ENCODE measurements around the gene SGTA.

SGTA gene

DNA sequence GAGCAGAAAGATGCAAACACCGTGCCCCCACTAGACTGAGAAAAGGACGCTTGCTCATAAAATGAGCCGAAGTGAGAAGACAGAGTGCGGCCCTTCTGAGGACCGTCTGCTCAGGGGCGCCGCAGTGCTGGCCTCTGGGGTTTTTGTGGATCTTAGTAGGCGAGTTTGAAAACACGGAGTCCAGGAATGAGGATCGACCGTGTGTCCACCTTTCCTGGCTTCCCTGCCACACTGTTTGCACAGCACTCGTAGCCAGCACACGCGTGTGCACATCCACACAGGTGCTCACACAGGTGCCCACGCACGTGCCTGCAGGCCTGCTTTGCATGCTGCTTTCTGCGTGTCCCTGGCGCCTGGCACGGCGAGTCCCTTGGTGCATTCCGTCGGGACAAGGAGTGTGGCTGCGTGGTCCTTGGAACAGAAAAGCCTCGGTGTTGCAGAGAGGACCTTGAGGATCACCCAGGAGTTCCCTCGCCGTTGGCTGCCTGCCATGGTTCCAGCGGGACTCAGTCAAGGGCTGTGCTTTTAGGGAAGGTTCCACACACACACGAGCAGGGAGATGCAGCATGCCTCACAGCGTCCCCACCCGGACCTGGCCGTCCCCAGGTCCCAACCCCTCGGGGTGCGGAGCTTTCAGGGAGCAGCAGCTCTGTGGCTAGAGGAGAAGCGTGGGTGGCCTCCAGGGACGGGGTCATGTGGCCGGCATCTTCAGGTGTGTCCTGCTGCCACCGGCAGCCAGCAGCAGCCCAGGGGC is 26.5 kb upstream of the SGTA start:
- DNase-seq (ENCODE audit: low read depth), result no peak

DNA sequence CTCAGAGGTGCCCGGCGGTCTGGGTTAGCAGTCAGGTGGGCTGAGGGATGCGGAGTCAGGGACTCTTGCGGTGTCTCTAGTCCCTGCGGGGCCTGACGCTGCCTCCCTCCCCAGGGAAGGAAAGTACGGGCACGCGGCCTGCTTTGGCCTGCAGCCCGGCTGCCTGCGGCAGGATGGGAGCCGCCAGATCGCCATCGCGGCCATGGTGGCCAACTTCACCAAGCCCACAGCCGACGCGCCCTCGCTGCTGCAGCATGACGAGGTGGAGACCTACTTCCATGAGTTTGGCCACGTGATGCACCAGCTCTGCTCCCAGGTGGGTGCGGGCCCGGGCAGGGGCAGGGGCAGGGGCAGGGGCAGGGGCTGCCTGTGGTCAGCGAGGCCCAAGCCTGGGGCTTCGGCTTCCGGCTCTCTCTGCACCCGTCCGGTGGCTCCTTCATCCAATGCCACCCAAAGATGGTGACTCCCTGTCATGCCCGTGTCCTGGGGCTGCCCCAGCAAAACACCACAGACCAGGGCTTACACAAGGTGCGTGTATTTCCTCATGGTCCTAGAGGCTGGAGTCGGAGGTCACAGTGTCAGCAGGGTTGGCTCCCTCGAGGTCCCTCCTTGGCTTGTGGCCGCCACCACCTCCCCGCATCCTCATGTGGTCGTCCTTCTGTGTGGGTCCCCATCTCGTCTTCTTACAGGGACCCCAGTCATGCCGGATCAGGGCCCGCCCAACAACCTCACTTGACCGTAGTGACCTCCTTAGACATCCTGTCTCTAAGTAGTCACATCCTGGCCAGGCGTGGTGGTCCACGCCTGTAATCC is 25.3 kb upstream of the SGTA start:
- DNase-seq (ENCODE audit: low read depth), result no peak

DNA sequence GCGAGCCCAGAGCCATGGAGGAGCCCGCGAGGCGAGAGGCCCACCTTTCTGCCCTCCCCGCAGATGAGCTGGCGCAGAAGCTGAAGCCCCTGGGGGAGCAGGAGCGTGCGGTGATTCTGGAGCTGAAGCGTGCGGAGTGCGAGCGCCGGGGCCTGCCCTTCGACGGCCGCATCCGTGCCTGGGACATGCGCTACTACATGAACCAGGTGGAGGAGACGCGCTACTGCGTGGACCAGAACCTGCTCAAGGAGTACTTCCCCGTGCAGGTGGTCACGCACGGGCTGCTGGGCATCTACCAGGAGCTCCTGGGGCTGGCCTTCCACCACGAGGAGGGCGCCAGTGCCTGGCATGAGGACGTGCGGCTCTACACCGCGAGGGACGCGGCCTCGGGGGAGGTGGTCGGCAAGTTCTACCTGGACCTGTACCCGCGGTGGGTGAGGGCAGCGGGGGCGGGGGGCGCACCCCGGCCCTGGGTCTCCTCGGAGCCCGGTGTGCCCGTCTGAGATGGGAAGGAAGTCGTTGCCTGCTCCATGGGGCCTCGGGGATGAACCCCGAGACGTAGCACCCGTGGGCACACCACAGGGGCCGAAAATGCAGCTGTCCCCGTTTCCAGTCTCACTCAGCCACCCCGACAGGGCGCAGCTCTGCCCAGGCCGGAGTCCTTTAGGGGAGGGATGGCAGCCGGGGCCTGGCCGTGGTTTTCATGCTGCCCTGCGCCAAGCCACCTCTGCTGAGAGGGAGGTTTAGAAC is 24.5 kb upstream of the SGTA start:
- DNase-seq (ENCODE audit: low read depth), result no peak

DNA sequence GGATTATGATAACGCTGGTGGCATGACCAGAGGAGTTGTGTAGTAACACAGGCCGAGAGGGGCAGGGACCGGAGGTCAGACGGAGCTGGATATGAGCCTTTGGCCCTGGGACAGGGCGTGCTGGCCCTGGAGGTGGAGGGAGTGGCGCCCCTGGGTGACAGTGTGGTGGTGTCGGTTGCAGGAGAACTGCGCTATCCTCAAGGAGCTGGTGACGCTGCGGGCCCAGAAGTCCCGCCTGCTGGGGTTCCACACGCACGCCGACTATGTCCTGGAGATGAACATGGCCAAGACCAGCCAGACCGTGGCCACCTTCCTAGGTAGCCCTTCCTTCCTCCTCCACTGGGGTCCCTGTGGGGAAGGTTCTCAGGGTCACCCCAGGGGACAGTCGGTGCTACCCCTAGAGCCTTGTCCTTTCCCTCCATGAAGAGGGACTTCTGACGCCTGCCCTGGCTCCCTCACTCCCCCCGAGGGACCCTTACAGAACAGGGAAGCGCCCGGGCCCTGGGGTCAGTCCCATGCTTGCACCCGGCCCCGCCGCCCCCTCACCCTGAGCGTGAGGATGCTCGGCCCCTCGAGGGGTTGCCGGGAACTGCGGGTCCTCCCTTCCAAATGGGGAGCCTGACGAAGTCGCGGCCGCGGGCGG is 23.8 kb upstream of the SGTA start:
- DNase-seq (ENCODE audit: low read depth), result no peak

DNA sequence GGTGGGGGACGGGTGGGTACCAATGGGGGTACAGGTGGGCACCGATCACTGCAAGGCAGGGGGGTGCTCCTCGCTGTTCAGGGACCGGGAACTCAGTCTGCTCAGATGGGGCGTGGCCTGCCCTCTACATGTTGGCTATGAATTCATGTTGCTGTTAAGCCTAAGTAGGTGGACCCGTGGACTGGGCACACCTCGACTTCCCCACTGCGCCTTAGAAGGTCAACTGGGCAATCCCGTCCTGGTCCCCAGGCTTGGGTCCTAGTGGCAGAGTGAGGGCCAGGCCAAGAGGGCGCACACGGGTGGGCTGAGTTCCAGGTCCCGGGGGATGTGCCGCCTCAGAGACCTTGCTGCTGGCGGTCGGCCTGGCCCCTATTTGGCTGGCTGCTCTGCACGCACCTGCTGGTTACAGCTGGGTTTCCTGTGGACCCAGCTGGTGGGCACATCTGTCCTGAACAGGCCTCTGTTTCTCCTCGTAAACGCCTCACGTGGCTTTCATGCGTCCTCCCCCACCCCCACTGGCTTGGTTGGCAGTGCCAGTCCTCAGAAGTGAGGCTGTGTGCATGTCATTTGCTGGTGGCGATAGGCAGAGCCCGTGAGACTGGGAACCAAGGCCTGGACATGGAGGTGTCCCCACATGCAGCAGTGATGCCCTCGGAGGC is 23.0 kb upstream of the SGTA start:
- DNase-seq (ENCODE audit: low read depth), result no peak

DNA sequence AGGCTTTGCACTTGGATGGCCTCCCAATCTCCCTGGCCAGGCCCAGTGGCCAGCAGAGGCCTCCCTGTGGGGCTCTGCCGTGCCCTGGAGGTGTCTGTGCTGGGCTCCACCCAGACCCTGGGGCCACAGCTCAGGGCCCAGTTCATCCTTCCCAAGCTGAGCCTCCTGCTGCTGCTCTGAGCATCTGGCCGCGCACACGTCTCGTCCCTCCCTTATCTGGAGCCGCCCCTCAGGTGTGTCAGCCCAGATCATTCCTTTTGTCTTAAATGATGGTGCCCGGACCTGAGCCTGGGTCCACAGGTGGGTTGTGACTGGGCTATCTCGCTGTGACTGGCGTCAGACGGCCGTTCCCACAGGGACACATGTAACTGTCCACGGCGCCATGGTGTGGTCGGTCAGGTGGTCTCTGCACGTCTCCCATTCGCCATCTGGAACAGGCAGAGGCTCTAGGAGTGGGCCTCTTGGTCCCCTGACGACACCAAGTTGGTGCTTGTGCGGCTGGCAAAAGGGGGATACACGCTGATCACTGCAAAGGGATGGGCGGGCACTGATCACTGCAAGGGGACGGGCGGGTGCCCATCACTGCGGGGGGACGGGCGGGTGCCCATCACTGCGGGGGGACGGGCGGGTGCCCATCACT is 22.3 kb upstream of the SGTA start:
- no peak for DNase-seq (ENCODE audit: low read depth)

DNA sequence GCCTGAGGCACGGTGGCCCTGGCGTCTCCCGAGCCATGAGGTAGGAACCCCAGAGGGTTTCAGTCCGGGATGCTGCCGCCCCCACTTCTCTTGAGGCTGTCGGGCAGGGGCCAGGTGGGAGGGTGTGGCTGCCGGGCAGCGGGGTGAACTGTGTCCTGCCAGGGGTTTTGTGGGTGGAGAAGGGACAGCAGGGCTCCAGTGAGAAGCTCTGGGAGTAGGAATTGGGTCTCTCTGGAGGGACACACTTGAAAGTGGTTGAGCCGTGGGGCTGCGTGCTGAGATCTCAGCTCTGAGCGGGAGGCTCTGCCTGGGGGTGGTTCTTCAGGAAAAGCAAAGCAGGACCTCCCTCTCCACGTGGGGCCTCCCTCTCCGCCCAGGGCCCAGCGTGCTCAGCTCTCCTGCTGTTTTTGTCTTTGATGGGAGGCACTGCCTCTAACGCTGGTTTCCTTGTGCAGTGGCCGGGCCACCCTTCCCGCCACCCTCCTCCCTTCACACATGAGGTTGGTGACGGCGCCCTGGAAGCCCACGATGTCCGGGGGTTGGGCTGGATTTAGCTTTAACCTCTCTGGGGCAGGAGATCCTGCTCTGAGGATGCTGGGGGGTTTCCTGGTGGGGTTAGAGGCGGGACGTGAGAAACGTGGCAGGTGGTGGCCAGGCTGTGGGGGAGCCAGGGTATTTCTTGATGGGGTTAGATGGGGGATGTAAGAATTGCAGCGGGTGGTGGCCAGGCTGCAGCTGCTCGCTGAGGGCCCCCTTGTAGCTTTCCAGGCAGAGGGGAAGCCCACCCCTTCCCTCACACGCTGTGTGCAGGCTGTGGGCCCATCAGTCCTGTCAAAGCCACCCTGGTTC is 21.3 kb upstream of the SGTA start:
- no peak for DNase-seq (ENCODE audit: low read depth)

DNA sequence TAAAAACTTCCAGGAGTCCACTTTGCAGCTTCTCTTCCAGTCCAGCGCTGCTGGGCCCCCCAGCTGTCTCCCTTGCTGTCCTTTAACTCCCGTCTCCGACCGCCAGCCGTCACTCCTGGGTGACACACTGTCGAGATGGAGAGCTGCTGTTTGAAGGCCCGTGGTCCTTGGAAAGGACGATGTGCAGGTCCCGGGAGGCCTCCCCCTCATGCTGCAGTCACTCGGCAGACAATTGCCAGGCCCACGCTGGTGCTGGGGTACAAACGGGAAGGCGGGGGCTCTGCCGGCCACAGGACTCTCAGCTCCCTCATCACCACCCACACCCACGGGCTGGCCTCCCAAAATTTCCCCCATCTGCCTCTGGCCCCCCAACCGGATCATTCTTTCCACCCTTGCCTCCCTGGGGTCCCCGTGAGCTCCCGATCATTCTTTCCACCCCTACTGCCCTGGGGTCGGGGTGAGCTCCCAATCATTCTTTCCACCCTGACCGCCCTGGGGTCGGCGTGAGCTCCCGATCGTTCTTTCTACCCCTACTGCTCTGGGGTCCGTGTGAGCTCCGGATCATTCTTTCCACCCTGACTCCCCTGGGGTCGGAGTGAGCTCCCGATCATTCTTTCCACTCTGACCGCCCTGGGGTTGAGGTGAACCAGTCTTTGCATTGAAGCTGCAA is 20.5 kb upstream of the SGTA start:
- DNase-seq (ENCODE audit: low read depth), result no peak

DNA sequence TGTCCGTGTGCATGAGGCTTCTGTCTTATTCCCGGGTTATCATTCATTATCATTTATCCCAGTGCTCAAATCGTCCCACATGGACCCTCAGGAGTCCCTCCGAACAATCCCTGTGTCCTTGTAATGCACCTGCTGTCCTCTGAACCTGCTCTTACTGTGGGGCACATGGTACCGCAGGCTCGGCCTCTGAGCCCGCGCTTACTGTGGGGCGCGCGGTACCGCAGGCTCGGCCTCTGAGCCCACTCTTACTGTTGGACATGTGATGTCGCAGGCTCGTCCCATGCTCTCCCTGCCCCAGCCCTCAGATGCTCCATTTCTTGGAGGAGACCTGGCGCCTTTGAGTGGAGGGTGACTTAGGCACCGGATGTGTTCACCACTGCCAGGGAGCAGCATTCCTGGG is 19.8 kb upstream of the SGTA start:
- no peak for DNase-seq (ENCODE audit: low read depth)

DNA sequence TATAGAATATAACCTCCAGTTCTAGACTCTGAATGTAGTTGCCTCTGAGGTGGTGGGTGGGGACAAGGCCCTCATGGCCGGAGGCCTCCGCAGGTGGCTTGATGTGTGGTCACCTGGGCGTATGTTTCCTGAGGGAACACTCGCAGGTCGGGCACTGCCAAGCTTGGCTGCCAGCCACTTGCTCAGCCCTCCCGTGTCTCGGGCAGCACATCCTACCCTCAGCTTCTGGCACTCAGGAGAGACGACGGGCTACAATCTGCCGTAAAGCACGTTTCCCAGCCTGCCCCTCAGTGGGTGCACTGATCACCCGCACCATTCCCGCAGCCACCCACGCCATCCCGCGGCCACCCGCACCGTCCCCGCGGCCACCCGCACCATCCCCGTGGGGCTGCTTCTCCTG is 17.4 kb upstream of the SGTA start:
- no peak for DNase-seq (ENCODE audit: low read depth)

DNA sequence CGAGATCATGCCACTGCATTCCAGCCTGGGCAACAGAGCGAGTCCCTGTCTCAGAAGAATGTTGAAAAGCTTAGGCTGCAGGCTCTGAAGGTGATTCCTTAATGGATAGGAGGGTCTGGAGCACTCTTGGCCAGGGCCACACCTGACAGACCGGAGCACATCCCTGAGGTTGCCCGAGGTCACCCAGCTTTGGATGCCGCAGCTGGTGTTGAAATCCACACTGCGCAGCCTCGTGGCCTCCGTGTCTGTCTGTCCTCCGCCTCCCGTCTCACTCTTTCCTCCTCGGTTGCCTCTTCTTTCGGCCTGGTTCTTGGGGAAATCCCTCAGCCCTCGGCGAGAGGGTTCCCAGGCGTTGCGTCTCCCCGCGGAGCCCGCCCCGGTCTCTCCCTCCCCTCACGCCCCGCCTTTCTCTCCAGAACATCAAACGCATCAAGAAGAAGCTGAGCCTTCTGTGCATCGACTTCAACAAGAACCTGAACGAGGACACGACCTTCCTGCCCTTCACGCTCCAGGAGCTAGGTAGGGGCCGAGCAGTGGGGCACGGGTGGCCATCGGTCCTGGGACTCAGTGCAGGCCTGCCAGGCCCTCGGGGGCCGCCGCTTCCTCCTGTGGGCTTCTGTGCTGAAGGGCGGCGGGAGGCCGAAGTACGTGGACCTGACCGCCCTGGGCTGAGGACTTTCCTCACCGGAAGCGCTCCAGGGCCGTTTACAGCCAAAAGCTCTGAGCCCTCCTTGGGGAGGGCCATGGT is 16.4 kb upstream of the SGTA start:
- DNase-seq (ENCODE audit: low read depth), result no peak

DNA sequence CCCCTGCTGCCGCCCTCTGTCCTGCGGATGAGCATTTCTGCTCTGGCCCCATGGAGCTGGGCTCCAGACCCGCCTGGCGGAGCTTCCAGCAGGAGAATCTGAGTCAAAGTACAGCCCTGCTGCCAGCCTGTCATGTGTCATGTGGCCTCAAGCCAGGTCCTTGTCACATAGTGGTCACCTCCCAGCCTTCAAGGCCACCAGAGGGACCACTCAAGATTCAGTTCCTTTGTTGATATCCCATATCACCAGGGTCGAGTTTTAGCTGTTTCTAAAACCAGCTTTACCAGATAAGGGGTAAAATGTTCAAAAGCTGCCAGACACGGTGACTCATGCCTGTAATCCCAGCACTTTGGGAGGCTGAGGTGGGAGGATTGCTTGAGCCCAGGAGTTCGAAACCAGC is 15.7 kb upstream of the SGTA start:
- no peak for DNase-seq (ENCODE audit: low read depth)

DNA sequence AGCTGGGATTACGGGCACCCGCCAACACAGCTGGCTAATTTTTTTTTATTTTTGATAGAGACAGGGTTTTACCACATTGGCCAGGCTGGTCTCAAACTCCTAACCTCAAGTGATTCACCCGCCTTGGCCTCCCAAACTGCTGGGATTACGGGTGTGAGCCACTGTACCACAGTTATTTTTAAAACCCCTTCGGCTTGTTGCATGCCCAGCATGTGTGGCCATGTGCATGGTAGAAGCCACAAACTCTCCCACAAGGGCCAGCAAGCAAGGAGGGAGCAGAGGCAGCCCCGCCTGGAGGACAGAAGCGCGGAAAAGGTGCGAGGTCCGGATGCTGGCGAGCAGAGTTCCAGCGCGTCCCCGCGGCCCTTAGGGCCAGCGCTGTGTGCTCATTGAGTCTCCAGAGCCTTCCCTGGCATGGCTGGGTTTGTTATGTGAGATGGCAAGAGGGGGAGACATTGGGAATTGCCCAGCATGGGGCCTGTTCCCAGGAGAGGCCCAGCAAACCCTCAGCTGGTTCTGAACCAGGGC is 15.1 kb upstream of the SGTA start:
- DNase-seq (ENCODE audit: low read depth), result no peak

DNA sequence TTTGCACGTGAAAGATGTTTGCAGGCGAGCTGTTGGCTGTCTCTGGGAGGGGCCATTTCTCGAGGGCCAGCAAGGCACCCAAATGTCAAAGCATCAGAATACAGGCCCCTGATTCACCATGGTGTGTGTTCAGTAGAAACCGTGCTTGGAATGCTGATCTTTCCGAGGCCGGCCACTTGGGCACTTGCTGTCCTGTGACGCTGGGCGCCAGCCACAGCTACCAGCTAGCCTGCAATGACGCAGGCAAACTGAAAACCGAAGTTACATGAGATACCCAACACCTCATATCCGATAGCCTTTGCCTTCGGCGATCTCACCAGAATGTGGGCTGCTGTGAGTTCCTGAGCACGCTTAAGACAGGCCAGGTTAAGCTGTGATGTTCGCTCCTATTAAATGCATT is 14.2 kb upstream of the SGTA start:
- DNase-seq (ENCODE audit: low read depth), result no peak

DNA sequence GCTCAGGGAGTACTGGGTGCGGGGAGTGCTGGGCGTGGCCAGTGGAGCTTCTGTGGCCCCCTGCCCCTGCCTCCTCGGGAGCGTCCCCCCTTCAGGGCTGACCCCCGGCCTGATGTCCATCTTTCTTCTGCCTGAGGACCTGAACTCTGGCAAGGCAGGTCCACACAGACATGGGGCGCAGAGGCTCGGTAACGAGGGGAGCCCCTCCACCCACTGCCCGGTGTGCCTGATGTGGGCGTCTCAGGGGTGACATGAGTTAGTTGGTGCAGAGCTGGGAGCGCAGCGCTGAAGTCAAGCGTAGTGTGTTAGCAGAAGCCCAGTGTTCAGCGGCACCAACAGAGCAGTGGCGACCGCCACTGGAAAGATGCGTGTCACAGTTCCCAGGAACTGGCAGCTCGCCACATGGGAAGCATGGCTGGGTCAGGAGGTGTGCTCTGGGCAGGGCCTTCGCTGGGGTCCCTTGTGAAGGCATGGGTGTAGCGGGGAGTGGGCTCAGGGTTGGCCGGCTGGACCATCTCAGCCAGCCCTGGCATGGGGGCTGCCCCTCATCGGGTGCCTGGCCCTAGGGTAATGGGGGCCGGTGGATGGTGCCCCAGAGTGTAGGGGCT is 13.7 kb upstream of the SGTA start:
- DNase-seq (ENCODE audit: low read depth), result no peak

DNA sequence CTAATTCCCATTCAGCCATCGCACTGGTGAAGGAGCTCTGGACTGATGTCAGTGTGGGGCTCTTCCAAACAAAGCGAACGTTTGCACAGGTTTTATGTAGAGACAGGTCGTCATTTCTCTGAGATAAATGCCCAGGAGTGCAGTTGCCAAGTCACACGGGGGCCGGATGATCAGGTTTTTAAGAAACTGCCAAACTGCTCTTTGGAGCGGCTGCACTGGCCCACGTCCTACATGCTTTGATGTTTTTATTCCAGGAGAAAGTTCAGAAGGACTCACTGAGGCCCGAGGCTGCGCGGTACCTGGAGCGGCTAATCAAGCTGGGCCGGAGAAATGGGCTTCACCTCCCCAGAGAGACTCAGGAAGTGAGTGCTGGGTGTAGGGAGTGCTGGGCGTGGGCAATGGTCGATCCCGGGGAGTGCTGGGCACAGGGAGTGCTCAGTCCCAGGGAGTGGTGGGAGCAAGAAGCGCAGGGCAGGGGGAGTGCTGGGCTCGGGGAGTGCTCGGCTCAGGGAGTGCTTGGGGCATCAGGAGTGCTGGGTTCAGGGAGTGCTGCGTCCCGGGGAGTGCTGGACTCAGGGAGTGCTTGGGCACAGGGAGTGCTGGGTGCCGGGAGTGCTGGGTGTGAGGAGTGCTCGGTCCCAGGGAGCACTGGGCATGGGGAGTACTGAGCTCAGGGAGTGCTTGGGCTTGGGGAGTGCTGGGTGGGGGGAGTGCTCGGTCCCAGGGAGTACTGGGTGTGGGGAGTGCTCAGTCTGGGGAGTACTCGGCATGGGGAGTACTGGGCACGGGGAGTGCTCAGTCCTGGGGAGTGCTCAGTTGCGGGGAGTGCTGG is 13.0 kb upstream of the SGTA start:
- DNase-seq (ENCODE audit: low read depth), result no peak

DNA sequence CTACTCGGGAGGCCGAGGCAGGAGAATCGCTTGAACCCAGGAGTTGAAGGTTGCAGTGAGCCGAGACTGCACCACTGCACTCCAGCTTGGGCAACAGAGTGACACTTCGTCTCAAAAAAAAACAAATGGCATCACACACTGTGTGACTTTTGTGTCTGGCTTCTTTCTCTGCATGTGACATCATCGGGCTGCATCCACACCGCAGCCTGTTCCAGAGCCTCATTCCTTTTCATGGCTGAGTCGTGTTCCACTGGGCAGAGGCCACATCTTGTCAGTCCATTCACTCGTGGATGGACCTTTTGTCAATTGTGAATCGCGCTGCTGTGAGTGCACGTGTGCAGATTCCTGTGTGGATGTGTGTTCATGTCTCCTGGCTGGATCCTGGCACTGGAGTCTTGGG is 10.5 kb upstream of the SGTA start:
- no peak for DNase-seq (ENCODE audit: low read depth)

DNA sequence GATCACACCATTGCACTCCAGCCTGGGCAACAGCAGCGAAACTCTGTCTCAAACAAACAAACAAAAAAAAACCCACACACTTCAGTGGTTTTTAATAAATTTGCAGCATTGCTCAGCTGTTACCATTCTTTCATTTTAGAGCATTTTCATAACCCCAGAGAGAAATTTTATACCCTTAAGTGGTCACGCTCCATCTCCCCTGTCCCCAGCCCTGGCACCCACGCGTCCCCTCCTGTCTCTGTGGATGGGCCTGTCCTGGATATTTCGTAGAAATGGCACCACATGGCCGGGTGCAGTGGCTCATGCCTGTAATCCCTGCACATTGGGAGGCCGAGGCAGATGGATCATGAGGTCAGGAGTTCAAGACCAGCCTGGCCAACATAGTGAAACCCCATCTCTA is 10.1 kb upstream of the SGTA start:
- DNase-seq (ENCODE audit: low read depth), result no peak
